HG03342 (cell line): ENCODE results near the gene IRAK1.

Experiments
- ATAC-seq: cut with Tn5 transposase; IDR thresholded peaks from one replicate; pipeline ENCODE4 v1.9.1; 2021; ENCODE audit warnings: mild to moderate bottlenecking, moderate library complexity; ENCODE audit not compliant: unreplicated experiment

The IRAK1 gene

DNA sequence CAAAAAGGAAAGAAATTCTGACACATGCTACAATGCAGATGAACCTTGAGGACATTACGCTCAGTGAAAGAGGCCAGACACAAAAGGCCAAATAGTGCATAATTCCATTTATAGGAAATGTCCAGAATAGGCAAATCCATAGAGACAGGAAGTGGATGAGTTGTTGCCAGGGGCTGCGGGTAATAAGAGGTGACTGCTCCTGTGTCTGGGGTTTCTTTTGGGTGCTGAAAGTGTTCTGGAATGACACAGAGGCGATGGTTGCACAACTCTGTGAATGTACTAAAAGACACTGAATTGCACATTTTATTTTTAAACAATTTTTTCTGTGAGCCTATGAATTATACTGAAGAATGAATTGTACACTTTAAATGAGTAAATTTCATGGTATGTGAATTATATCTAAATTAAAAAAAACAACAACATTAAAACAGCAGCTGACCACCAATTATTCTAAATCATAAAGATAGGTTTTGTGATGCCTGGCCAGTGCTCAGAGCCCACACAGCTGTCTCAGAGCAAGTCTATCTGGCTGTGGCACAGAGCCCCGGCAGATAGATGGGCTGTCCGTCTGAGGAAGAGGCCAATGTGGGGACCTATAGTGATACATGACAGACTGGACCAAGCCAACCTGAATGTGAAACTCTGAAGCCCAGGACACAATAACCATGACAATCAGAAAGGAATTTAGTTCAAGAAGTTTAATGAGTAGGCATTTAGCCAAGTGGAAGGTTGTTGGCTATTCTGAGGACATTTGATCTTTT lies 23.5 kb upstream of the IRAK1 start:
- no peak for ATAC-seq

- no peak for ATAC-seq
These were observed 21.2 kb upstream of the IRAK1 start for GRCh38 chrX:154040863-154041262.

DNA sequence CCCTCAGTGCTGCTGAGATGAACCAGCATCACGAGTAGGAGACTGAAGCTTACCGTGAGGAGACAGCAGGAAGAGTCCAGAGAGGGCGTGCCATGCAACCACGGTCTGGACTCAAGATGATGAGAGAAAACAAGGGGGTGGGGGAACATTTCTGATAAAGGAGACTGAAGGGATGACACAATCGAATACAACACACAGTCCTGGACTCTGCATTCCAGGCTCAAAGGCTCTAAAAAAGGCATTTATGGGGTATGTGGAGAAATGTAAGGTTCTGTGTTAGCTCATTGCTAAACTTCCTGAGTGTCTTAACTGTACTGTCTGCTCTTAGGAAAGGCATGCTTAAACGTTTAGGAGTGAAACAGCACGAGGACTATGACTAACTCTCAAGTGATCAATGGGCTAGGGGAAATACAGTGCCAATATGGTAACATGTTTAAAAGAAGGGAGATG lies 20.6 kb upstream of the IRAK1 start:
- no peak for ATAC-seq

DNA sequence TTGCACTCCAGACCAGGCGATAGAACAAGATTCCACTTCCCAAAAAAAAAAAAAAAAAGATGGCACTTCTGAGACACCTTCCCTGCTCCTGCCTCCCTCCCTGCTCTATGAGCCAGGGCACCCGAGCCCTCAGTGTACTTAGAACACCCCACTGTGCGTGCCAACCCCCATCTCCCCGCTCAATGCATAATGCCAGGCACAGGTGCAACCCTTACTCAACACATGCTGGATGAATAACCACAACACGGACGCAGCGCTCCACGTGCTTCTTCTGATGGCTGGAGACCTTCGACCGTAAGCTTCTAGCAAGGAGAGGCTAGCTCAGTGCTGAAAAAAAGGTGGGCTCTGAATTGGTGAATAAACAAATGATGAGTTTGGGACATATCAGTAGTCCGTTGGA lies 19.9 kb upstream of the IRAK1 start:
- ATAC-seq = no peak

DNA sequence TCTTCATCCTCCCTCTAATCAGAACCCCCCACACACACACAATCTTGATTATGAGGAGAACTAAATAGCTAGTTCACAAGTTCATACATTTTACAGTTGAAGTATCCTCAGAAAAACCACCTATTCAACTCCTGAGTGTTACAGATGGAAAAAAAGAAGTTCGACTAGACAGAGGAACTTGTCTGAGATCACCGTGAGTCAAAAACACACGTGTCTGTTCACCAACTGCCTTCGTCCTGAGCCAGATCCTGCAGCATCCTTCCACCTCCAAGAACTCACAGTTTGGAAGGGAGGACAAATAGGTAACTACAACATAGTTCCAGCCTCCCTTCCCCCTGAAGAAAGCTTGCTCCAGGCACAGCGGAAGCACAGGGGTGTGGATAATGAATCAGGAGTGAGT lies 19.0 kb upstream of the IRAK1 start:
- ATAC-seq = no peak

GRCh38 chrX:154037754-154038153 lies 18.1 kb upstream of the IRAK1 start:
- no peak for ATAC-seq

- no peak for ATAC-seq
These were observed 16.8 kb upstream of the IRAK1 start for GRCh38 chrX:154036513-154036912.

GRCh38 chrX:154033848-154034247 lies 14.1 kb upstream of the IRAK1 start:
- ATAC-seq = no peak

- ATAC-seq = no peak
These were observed 13.0 kb upstream of the IRAK1 start for GRCh38 chrX:154032653-154033052.

DNA sequence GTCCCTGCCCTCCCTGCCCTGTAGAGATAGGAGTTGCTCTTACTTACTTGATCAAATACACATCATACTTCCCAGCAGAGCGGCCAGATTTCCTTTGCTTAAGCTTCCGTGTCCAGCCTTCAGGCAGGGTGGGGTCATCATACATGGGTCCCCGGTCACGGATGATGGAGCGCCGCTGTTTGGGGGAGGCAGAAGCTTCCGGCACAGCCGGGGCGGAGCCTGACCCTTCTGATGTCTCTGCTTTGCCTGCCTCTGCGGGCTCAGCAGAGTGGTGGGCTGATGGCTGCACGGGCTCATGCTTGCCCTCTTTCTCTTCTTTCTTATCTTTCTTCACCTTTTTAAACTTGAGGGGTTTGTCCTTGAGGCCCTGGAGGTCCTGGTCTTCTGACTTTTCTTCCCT lies 12.5 kb upstream of the IRAK1 start:
- no peak for ATAC-seq

DNA sequence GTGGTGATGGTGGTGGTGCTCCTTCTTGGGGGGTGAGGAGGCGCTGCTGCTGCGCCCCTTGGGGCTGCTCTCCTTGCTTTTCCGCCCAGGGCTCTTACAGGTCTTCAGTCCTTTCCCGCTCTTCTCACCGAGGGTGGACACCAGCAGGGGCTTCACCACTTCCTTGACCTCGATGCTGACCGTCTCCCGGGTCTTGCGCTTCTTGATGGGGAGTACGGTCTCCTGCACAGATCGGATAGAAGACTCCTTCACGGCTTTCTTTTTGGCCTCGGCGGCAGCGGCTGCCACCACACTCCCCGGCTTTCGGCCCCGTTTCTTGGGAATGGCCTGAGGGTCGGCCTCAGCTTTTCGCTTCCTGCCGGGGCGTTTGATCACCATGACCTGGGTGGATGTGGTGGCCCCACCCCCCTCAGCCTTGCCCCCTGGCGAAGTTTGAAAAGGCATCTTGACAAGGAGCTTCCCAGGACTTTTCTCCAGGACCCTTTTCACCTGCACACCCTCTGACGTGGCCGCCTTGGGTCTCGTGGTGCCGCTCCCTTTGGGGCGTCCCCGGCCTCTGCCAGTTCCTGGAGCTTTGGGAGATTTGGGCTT lies 11.1 kb upstream of the IRAK1 start:
- no peak for ATAC-seq

- no peak for ATAC-seq
These were observed 10.6 kb upstream of the IRAK1 start for GRCh38 chrX:154030266-154030665.

DNA sequence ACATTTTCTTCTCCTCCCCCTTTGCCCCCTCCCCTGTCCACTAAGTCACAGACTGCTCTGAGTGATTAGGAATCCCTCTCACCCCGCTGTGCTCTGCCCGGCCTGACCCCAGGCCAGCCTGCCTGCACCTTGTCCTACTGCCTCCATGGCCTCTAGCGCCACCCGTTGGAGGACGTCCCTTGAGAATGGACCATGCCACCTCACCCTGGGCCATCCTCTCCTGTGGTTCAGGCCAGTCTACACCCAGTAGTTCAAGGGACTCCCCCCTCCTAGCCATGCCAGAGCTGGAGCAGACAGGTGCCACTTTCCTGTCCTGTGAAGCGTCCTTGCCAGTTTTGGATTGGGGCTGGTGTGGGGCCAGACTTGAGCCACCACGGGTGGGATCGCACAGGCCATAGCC lies 9.7 kb upstream of the IRAK1 start:
- no peak for ATAC-seq

DNA sequence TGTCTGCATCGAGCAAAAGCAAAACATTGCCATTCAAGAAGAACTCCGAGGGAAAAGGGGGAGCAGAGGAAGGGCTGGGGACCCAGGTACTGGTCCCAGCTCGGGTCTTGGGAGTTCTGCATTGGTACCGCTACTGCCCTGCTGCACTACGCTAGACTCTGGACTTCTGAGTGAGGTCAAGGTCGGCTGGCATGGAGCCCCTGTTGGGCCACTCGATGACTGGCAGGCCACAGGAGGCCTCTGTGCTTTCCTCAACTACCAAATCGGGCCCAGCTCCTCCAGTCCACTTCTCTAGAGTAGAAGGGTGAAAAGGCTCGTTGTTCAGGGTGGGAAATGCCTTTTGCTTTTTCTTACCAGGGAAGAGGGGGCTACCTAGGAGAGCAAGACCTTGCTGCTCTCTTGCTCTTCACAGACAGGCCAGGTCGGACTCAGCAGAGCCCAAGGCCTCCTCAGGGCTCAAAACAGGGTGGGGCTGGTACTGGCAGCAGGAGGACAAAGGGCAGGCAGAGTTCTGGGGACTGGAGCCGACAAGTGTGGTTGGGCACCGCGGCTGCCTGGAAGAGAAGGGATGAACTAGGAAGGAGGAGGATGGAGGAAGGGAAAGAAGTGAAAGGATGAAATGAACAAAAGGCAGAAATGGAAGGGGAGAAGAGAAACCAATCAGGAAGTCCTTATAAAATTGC lies 8.9 kb upstream of the IRAK1 start:
- no peak for ATAC-seq

DNA sequence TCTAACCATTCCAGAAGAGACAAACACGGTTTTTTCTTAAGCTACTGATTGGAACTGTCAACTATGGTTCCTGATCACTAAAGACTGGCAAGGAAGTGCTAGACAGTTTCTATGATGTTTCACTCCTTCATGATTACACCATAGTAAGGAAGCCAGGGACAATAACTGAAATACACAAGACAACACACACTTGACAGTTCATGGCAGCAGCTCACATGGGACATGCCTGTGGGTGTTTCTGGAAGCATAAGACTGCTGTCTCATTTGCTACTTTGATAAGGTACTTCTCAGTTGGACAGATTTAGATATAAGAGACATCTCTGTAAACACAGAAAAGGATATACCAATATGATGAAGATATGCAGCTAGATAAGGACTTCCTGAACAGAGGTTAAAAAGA lies 8.3 kb upstream of the IRAK1 start:
- ATAC-seq = no peak

DNA sequence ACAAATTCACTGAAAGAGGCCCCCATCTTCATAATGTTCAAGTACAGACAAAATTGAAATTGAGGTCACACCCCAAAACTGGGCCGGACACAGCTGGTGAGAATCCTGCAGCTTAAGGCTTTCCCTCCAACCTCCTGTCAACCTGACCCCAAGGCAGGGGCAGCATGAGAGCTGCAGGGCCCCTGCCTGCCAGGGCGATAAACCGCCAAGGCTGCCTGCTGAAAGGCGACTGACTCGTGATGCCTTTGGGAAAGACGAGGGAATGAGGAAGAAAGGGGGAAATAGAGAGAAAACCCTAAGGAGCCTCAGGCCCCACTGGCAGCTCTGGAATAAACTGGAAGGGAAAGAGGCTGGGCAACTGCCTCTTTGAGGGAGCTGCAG lies 7.3 kb upstream of the IRAK1 start:
- ATAC-seq = no peak

DNA sequence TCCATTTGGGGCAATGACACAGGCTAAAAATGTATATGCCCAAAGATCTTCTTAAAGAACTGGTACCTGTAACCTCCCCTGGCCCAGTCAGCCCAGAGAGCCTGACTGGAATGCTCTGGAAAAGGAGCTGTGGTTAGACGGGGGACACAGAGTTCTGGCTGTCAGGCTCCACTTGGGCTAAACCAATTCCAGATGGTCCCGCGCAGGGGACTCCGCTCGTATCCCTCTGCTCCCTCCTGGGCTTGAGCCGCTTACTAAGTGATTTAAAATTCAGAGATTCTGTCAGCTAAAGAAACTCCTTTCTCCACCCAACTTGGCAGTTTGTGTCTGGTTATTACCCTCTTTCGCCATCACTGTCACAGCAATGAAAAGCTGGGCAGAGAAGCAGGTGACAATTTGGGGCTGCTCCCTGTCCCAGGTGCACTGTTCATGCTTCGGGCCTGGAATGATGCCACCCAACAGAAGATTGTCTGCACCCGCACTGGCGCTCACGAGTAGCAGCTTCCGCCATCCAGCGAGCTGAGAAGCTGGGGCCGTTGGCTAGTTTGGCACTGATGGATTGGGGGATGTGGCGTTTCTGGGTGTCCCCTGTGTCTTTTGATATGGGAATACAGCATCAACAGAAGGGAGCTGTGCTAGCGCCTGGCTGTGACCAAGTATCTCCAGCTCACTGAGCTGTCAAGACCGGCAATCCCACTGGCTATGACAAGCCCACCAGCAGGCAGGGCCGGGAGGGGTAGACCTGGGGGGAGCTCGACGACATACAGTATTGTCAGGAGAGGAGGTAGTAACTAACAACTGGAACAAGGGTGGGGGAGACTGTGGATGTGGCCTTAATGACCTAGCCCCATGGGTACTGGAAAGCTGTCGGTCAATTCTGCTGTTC lies 6.7 kb upstream of the IRAK1 start:
- ATAC-seq = no peak

DNA sequence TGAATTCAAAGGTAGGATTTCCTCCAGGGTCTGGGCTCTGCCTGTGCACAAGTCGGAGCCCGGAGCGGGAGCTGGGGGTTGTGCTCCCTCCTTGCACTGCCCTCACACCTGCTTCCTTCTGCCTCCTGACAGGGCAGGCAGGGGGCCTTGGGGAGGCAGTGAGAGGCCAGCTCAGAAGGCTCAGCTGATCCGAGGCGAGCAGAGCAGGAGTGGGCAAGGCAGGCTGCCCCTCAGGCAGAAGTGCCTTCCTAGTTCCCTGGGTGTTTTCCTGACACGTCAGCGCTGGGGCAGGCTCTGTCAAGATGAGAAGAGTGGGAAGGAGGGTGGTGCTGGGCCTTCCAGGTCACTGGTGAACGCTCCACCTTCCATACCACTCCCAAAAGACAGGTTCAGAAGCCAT lies 5.5 kb upstream of the IRAK1 start:
- no peak for ATAC-seq

DNA sequence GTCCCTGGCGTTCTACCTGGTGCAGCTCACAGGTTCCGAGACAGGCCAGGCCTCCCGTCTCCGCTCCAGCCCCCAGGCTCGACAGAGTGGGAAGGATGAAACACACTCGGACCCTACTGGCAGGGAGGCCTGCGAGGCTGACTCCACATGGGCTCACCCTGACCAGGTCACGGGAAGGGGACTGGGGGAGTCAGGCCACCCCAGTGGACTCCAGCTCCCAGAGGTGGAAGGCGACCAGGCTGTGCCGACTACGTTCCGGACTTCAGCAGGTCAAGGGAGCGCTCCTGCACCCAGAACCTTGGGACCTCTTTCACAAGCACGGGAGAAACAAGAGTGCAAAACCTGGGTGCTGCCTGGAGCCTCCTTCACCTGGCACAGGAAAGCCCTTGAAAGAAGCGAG lies 4.6 kb upstream of the IRAK1 start:
- ATAC-seq = no peak

DNA sequence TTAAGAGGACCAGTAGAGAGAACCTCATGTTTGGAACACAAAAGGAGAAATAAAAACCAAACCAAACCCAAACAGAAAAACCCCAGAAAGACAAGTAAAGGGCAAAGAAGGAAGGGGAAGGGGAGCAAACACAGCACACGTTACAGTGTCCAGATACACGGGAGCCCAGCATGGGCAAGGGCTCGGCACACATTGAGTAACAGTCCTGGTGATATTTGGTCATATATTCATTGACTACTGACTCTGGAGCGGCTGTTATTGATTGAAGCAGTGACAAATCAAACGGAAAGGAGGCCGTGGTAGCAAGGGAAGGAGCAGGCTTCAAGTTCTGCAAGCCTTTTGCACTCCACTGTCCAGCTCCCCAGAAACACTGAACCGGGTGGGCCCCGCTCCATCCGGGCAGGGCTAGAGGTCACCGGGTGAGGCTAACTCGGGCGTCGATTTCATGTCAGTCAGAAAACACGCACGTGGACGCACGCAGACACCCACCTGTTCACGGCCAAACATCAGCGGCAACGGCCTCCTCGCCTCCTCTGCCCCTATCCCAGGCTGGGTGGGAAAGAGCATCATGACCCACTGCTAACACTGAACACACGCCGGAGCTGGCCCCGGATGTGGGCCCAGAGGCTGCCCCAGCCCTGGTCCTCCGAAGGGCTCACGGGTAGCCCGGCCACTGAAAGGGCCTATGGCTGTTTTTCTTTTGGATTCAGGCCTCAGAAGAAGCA lies 3.7 kb upstream of the IRAK1 start:
- ATAC-seq = no peak

GRCh38 chrX:154022108-154022507 lies 2.4 kb upstream of the IRAK1 start:
- no peak for ATAC-seq
